ENCODE data around the gene CLN6. TPM values are rescaled to one million over a fixed set of nuclear protein-coding genes. Genes with fewer than 3 reads are reported as not detected.

The CLN6 gene
- total RNA-seq, 1 donor, result 15.2 TPM

DNA sequence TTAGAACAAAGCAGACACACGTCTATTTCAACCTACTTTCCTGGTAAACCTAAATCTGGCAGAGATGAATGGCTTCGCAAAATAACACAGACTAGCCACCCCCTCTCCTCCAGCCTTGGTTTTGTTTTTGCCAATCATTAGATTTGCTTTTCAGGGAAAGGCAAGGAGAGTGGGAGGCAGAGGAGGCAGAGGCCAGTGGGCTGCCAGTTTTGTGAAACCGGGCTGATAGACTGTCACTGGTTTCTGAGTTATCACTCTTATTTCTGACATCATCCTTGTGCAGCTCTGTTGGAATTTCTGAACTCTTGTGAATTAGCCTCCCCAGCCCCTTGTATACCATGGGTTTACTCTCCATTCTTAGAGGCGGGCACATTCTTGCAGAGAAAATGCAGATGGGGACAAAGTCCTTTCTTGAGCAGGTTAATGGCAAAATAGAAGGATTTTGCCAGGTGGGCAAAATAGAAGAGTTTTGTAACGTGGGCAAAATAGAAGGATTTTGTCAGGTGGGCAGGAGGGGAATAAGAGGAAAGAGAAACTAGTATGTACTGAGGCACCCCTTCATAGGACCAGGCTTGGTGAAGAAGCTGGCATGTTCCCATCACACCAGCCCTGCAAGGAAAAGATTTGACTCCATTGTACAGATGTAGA, 44.8 kb upstream of the CLN6 start:
- no peak for DNase-seq (ENCODE audit: insufficient read length, low spot score, missing footprints)
- Histone ChIP-seq H3K4me1 (ENCODE audit: insufficient read depth, low read length) (peaks cover 53% of the 10 kb centered on the region), H3K4me3 (ENCODE audit: insufficient read depth, low read length) (no peak overlapping the region), H4K20me1 (ENCODE audit: insufficient read depth, low read length) (peaks cover 11% of the 10 kb centered on the region), H3K9me3 (ENCODE audit: low read depth, low read length) (no peaks in the 10 kb centered on the region), H3K4me2 (ENCODE audit: insufficient read depth, low read length) (no peak overlapping the region), H3K27me3 (ENCODE audit: insufficient read depth, low read length) (no peaks in the 10 kb centered on the region), H2AFZ (ENCODE audit: low read length) (no peak overlapping the region), H3K79me2 (ENCODE audit: insufficient read depth, low read length) (peaks cover 23% of the 10 kb centered on the region), H3K36me3 (ENCODE audit: insufficient read depth, low read length) (no peaks in the 10 kb centered on the region), H3K27ac (ENCODE audit: low read depth, low read length) (no peak overlapping the region)
- TF ChIP-seq, protein P1, sequence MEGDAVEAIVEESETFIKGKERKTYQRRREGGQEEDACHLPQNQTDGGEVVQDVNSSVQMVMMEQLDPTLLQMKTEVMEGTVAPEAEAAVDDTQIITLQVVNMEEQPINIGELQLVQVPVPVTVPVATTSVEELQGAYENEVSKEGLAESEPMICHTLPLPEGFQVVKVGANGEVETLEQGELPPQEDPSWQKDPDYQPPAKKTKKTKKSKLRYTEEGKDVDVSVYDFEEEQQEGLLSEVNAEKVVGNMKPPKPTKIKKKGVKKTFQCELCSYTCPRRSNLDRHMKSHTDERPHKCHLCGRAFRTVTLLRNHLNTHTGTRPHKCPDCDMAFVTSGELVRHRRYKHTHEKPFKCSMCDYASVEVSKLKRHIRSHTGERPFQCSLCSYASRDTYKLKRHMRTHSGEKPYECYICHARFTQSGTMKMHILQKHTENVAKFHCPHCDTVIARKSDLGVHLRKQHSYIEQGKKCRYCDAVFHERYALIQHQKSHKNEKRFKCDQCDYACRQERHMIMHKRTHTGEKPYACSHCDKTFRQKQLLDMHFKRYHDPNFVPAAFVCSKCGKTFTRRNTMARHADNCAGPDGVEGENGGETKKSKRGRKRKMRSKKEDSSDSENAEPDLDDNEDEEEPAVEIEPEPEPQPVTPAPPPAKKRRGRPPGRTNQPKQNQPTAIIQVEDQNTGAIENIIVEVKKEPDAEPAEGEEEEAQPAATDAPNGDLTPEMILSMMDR (IDR thresholded peaks at IDR 0.05; ENCODE audit: extremely low read depth, low read depth, low read length), result no peak

DNA sequence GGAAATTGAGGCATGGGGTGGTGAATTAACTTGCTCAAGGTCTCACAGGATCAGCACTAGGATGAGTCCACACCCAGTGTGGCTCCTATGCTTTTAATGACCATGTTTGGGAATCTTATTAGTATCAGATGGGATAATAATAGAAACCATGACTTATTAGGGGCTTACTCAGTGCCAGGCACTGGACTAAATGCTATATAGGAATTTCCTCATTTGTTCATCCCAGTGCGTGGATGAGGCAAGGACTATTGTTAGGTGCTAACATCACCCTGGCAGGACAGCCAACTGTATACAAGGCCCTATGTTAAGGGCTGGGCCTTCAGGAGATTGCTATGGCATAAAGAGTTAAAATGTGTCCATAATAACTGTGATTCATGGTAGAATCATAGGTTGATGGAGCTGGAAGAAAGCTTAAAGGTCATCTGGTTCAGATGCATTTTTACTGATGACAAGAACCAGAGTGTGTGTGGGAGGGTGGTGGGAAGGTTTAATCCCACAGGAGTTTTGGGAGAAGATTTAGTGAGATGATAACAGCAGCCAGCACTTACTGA, 43.3 kb upstream of the CLN6 start:
- H3K4me3 ChIP-seq (ENCODE audit: insufficient read depth, low read length), result no peak overlapping the region
- TF ChIP-seq, protein P1 (IDR thresholded peaks at IDR 0.05; ENCODE audit: extremely low read depth, low read depth, low read length), result no peak
- H3K36me3 ChIP-seq (ENCODE audit: insufficient read depth, low read length), result no peaks in the 10 kb centered on the region
- peak overlapping the region; percentile 69 for H3K4me2 ChIP-seq (ENCODE audit: insufficient read depth, low read length)
- H3K27ac ChIP-seq (ENCODE audit: low read depth, low read length), result peak overlapping the region; percentile 75
- H2AFZ ChIP-seq (ENCODE audit: low read length), result no peak overlapping the region
- peak; percentile 85 for DNase-seq (ENCODE audit: insufficient read length, low spot score, missing footprints)
- peaks cover 9% of the 10 kb centered on the region for H3K79me2 ChIP-seq (ENCODE audit: insufficient read depth, low read length)
- no peaks in the 10 kb centered on the region for H3K27me3 ChIP-seq (ENCODE audit: insufficient read depth, low read length)
- H4K20me1 ChIP-seq (ENCODE audit: insufficient read depth, low read length), result no peaks in the 10 kb centered on the region
- peaks cover 48% of the 10 kb centered on the region for H3K4me1 ChIP-seq (ENCODE audit: insufficient read depth, low read length)
- H3K9me3 ChIP-seq (ENCODE audit: low read depth, low read length), result no peaks in the 10 kb centered on the region

- Histone ChIP-seq H4K20me1 (ENCODE audit: insufficient read depth, low read length) (no peaks in the 10 kb centered on the region), H3K79me2 (ENCODE audit: insufficient read depth, low read length) (peaks cover 9% of the 10 kb centered on the region), H3K27ac (ENCODE audit: low read depth, low read length) (peak overlapping the region; percentile 75), H2AFZ (ENCODE audit: low read length) (peak overlapping the region; percentile 78), H3K4me3 (ENCODE audit: insufficient read depth, low read length) (peak overlapping the region; percentile 53), H3K36me3 (ENCODE audit: insufficient read depth, low read length) (no peaks in the 10 kb centered on the region), H3K9me3 (ENCODE audit: low read depth, low read length) (no peaks in the 10 kb centered on the region), H3K4me2 (ENCODE audit: insufficient read depth, low read length) (peak overlapping the region; percentile 69), H3K27me3 (ENCODE audit: insufficient read depth, low read length) (no peaks in the 10 kb centered on the region), H3K4me1 (ENCODE audit: insufficient read depth, low read length) (peaks cover 46% of the 10 kb centered on the region)
- TF ChIP-seq, protein P1 (IDR thresholded peaks at IDR 0.05; ENCODE audit: extremely low read depth, low read depth, low read length), result no peak
- peak; percentile 86 for DNase-seq (ENCODE audit: insufficient read length, low spot score, missing footprints)
These were observed 42.4 kb upstream of the CLN6 start for GRCh38 chr15:68271854-68272471.

- TF ChIP-seq, protein P1 (IDR thresholded peaks at IDR 0.05; ENCODE audit: extremely low read depth, low read depth, low read length), result no peak
These were observed 38.9 kb upstream of the CLN6 start for GRCh38 chr15:68268405-68268804.

More at GRCh38 chr15:68268405-68268804, 38.9 kb upstream of the CLN6 start:
- H3K9me3 ChIP-seq (ENCODE audit: low read depth, low read length), result no peaks in the 10 kb centered on the region
- H3K4me2 ChIP-seq (ENCODE audit: insufficient read depth, low read length), result no peak overlapping the region
- no peaks in the 10 kb centered on the region for H4K20me1 ChIP-seq (ENCODE audit: insufficient read depth, low read length)
- no peak for DNase-seq (ENCODE audit: insufficient read length, low spot score, missing footprints)
- no peak overlapping the region for H3K27ac ChIP-seq (ENCODE audit: low read depth, low read length)
- H2AFZ ChIP-seq (ENCODE audit: low read length), result no peak overlapping the region
- peaks cover 26% of the 10 kb centered on the region for H3K4me1 ChIP-seq (ENCODE audit: insufficient read depth, low read length)
- no peaks in the 10 kb centered on the region for H3K79me2 ChIP-seq (ENCODE audit: insufficient read depth, low read length)
- H3K27me3 ChIP-seq (ENCODE audit: insufficient read depth, low read length), result peaks cover 3% of the 10 kb centered on the region
- no peaks in the 10 kb centered on the region for H3K36me3 ChIP-seq (ENCODE audit: insufficient read depth, low read length)
- H3K4me3 ChIP-seq (ENCODE audit: insufficient read depth, low read length), result no peak overlapping the region
